ENCODE measurements around the gene SFSWAP. TPM values are rescaled to one million over a fixed set of nuclear protein-coding genes. Genes with fewer than 3 reads are reported as not detected.
A peak's percentile ranks its signal among the peaks of the same experiment; 100 is the strongest.
"Not testable (repeated sequence)": the region's sequence is repeated elsewhere in the genome, so short reads cannot be mapped to it uniquely, and the experiment has no call there.

Gene SFSWAP
- polyA plus RNA-seq (ENCODE audit: insufficient read depth in 1 of 5, insufficient read length in 5 of 5, low replicate concordance in 1 of 5): 10 to 100 TPM; 45.5 to 60.3 (median 53.6) TPM
- long read RNA-seq, donor 1, partial matches to known transcripts: 11 of 18 reads
- long read RNA-seq, donor 1, other reads (novel, unspliced or antisense): 0 of 18 reads
- long read RNA-seq, donor 2, partial matches to known transcripts: 5 of 7 reads
- long read RNA-seq, donor 2, other reads (novel, unspliced or antisense): 0 of 7 reads
- long read RNA-seq, donor 3, partial matches to known transcripts: 19 of 23 reads
- long read RNA-seq, donor 3, other reads (novel, unspliced or antisense): 0 of 23 reads
- long read RNA-seq, donor 4, full-length matches to known transcripts: 2 of 2 reads
- long read RNA-seq, donor 4, partial matches to known transcripts: 0 of 2 reads
- long read RNA-seq, donor 4, other reads (novel, unspliced or antisense): 0 of 2 reads
- long read RNA-seq, donor 5, transcript SFSWAP-206 (3 exons, 1,576 nt): major isoform, 6 of 32 reads
- long read RNA-seq, donor 5, partial matches to known transcripts: 22 of 32 reads
- long read RNA-seq, donor 5, other reads (novel, unspliced or antisense): 0 of 32 reads
- long read RNA-seq, donor 6, partial matches to known transcripts: 0 of 3 reads
- long read RNA-seq, donor 6, other reads (novel, unspliced or antisense): 0 of 3 reads
- long read RNA-seq, donor 7, full-length matches to known transcripts: 3 of 9 reads
- long read RNA-seq, donor 7, partial matches to known transcripts: 6 of 9 reads
- long read RNA-seq, donor 7, other reads (novel, unspliced or antisense): 0 of 9 reads
- long read RNA-seq, donor 8, partial matches to known transcripts: 0 of 2 reads
- long read RNA-seq, donor 8, other reads (novel, unspliced or antisense): 0 of 2 reads

- DNase-seq: peak; percentile 85 to 86
Measured at GRCh38 chr12:131710464-131711457, at the start of gene SFSWAP. TSS of gene SFSWAP (plus strand) at chr12:131711090. CDS start at chr12:131711230, 140 bp downstream.

GRCh38 chr12:131661170-131661985, 49.5 kb upstream of the SFSWAP start:
- DNase-seq: not testable (repeated sequence)

- DNase-seq: not testable (repeated sequence)
Measured at GRCh38 chr12:131661986-131662288, 49.0 kb upstream of the SFSWAP start.

- DNase-seq: not testable (repeated sequence)
Measured at GRCh38 chr12:131662346-131662745, 48.5 kb upstream of the SFSWAP start.

- DNase-seq: not testable (repeated sequence)
Measured at GRCh38 chr12:131665666-131666065, 45.2 kb upstream of the SFSWAP start.

GRCh38 chr12:131666486-131666885, 44.4 kb upstream of the SFSWAP start:
- not testable (repeated sequence) for DNase-seq

GRCh38 chr12:131666978-131667601, 43.8 kb upstream of the SFSWAP start:
- not testable (repeated sequence) for DNase-seq

- no peak for DNase-seq
Measured at GRCh38 chr12:131671276-131671675, 39.6 kb upstream of the SFSWAP start.

- no peak for DNase-seq
Measured at GRCh38 chr12:131671871-131672270, 39.0 kb upstream of the SFSWAP start.

- DNase-seq: no peak
Measured at GRCh38 chr12:131672311-131672940, 38.5 kb upstream of the SFSWAP start.

GRCh38 chr12:131672941-131673887, 37.7 kb upstream of the SFSWAP start:
- no peak for DNase-seq

GRCh38 chr12:131673888-131674257, 37.0 kb upstream of the SFSWAP start:
- no peak for DNase-seq

- no peak for DNase-seq
Measured at GRCh38 chr12:131674373-131674772, 36.5 kb upstream of the SFSWAP start.

GRCh38 chr12:131675126-131676080, 35.5 kb upstream of the SFSWAP start:
- no peak for DNase-seq

GRCh38 chr12:131676544-131676943, 34.3 kb upstream of the SFSWAP start:
- DNase-seq: no peak

GRCh38 chr12:131677067-131677466, 33.8 kb upstream of the SFSWAP start:
- DNase-seq: not testable (repeated sequence)

- no peak for DNase-seq
Measured at GRCh38 chr12:131677699-131678098, 33.2 kb upstream of the SFSWAP start.

Data from right lung (tissue), 10 donors.